SK-N-SH treated with all-trans-retinoic acid at 6 μM for 48 hours (cell line): ENCODE measurements around the gene POLR3C.
A peak's percentile ranks its signal among the peaks of the same experiment; 100 is the strongest.

Experiments used
- ATAC-seq: fragments of 200-7000 bp; cut with Tn5 transposase; 3 replicates; pipeline ENCODE4 v1.9.1; 2020; ENCODE audit warnings: mild to moderate bottlenecking, moderate library complexity
- ARNTL ChIP-seq: fragments of 450-650 bp; formaldehyde crosslinking; IDR thresholded peaks from 2 replicates; pipeline ENCODE4 v1.5.0; 2020; ENCODE audit warnings: low read depth, mild to moderate bottlenecking, moderate library complexity, borderline replicate concordance
- BACH2 ChIP-seq: fragments of 250-450 bp; sonication (Bioruptor Pico); IDR thresholded peaks from 2 replicates; pipeline ENCODE4 v1.9.0; 2021; ENCODE audit warnings: mild to moderate bottlenecking, borderline replicate concordance
- CSDC2 ChIP-seq: fragments of 250-450 bp; sonication (Bioruptor Pico); IDR thresholded peaks from 2 replicates; pipeline ENCODE4 v1.5.0; 2020; ENCODE audit warnings: mild to moderate bottlenecking, moderate library complexity
- ESRRG ChIP-seq: fragments of 250-450 bp; sonication (Bioruptor Pico); IDR thresholded peaks from 2 replicates; pipeline ENCODE4 v1.6.1; 2021; ENCODE audit warnings: mild to moderate bottlenecking
- GLIS3 ChIP-seq: fragments of 250-450 bp; sonication (Bioruptor Pico); IDR thresholded peaks from 2 replicates; pipeline ENCODE4 v1.5.0; 2020; ENCODE audit warnings: mild to moderate bottlenecking, moderate library complexity
- ISL1 ChIP-seq: fragments of 250-450 bp; sonication (Bioruptor Pico); IDR thresholded peaks from 2 replicates; pipeline ENCODE4 v2.1.2; 2022; ENCODE audit warnings: mild to moderate bottlenecking, moderate library complexity
- OSR1 ChIP-seq: fragments of 250-450 bp; sonication (Bioruptor Pico); IDR thresholded peaks from 2 replicates; pipeline ENCODE4 v1.8.0; 2022; ENCODE audit warnings: moderate library complexity, mild to moderate bottlenecking, inconsistent platforms
- PPARA ChIP-seq: fragments of 250-450 bp; sonication (Bioruptor Pico); IDR thresholded peaks from 2 replicates; pipeline ENCODE4 v1.5.0; 2020; ENCODE audit warnings: mild to moderate bottlenecking, borderline replicate concordance
- RARB ChIP-seq: fragments of 250-450 bp; sonication (Bioruptor Pico); IDR thresholded peaks from 2 replicates; pipeline ENCODE4 v1.8.0; 2021; ENCODE audit warnings: mild to moderate bottlenecking, moderate library complexity
- TCF4 ChIP-seq: fragments of 250-450 bp; sonication (Bioruptor Pico); IDR thresholded peaks from 2 replicates; pipeline ENCODE4 v1.8.0; 2021; ENCODE audit warnings: mild to moderate bottlenecking, moderate library complexity, borderline replicate concordance
- TOX ChIP-seq: fragments of 250-450 bp; sonication (Bioruptor Pico); IDR thresholded peaks from 2 replicates; pipeline ENCODE4 v1.8.0; 2021; ENCODE audit warnings: mild to moderate bottlenecking, moderate library complexity, borderline replicate concordance
- ZC3H10 ChIP-seq: fragments of 250-450 bp; sonication (Bioruptor Pico); IDR thresholded peaks from 2 replicates; pipeline ENCODE4 v1.5.1; 2021; ENCODE audit warnings: mild to moderate bottlenecking, moderate library complexity
- ZFP3 ChIP-seq: fragments of 250-450 bp; sonication (Bioruptor Pico); IDR thresholded peaks from 2 replicates; pipeline ENCODE4 v1.5.0; 2020; ENCODE audit warnings: mild to moderate bottlenecking, moderate library complexity
- ZFP30 ChIP-seq: fragments of 450-650 bp; formaldehyde crosslinking; IDR thresholded peaks from 2 replicates; pipeline ENCODE4 v1.5.0; 2022; ENCODE audit warnings: mild to moderate bottlenecking, moderate library complexity
- ZNF70 ChIP-seq: fragments of 450-650 bp; formaldehyde crosslinking; IDR thresholded peaks from 2 replicates; pipeline ENCODE4 v1.5.0; 2020; ENCODE audit warnings: mild to moderate bottlenecking, moderate library complexity
- ZNF8 ChIP-seq: fragments of 450-650 bp; formaldehyde crosslinking; IDR thresholded peaks from 2 replicates; pipeline ENCODE4 v1.5.0; 2020; ENCODE audit warnings: mild to moderate bottlenecking, moderate library complexity
- TF ChIP-seq, protein P1 (sequence below): fragments of 250-450 bp; sonication (Bioruptor Pico); IDR thresholded peaks from 2 replicates; pipeline ENCODE4 v1.5.1; 2020; ENCODE audit warnings: low read depth, mild to moderate bottlenecking, moderate library complexity
- TF ChIP-seq, protein P2 (sequence below): fragments of 250-450 bp; sonication (Bioruptor Pico); IDR thresholded peaks from 2 replicates; pipeline ENCODE4 v1.8.0; 2020; ENCODE audit warnings: mild to moderate bottlenecking, moderate library complexity, borderline replicate concordance
- TF ChIP-seq, protein P3 (sequence below): fragments of 250-450 bp; sonication (Bioruptor Pico); IDR thresholded peaks from 2 replicates; pipeline ENCODE4 v1.8.0; 2021; ENCODE audit warnings: low read depth, mild to moderate bottlenecking, moderate library complexity, borderline replicate concordance
- TF ChIP-seq, protein P4 (sequence below): fragments of 250-450 bp; sonication (Bioruptor Pico); IDR thresholded peaks from 2 replicates; pipeline ENCODE4 v1.5.1; 2021; ENCODE audit warnings: mild to moderate bottlenecking, moderate library complexity
- TF ChIP-seq, protein P5 (sequence below): fragments of 250-450 bp; sonication (Bioruptor Pico); IDR thresholded peaks from 2 replicates; pipeline ENCODE4 v1.5.0; 2020; ENCODE audit warnings: mild to moderate bottlenecking, moderate library complexity

POLR3C gene

DNA sequence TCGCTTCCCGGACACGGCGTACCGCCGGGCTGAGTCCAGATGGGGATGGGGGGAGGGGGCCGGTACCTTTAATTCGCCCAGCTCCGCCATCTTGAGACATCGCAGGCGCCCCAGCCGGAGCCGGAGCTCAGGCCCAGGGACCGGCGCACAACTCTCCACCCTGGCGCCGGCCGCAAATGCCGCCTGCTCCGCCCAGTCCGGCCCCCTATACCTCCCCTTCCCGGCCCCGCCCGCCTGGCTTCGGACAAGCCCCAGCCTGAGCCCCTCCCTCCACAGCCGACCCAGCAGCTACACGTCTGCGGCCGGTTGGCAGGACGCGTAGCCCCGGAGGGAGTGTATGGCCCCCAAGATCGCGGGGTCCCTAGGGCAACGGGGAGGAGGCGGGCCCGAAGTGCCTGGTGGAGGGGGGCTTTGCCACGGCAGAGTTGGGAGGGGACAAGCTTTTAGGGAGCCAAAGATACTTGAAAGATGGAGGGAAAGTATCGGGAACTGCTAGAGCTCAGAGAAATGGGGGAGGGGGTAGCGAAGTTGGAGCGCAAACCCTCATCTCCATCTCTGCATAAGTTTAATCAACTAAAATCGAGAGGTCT, 35.0 kb downstream of the POLR3C start, which contains the start of gene PIAS3:
Gene PIAS3, minus strand, starts transcription at position 181 of the 590 bp plus-strand sequence. Its CDS starts 91 bp downstream, at position 90.
- TF ChIP-seq CSDC2 (CRISPR knock-in tag) (no peak), TCF4 (CRISPR knock-in tag) (no peak; the same call in 1 of the 2 replicates), ESRRG (CRISPR knock-in tag) (no peak), ZNF70 (no peak), ZFP30 (no peak), GLIS3 (CRISPR knock-in tag) (no peak), OSR1 (CRISPR knock-in tag) (no peak), ZNF8 (CRISPR knock-in tag) (peak; percentile 86), RARB (CRISPR knock-in tag) (no peak), BACH2 (CRISPR knock-in tag) (no peak), ISL1 (CRISPR knock-in tag) (no peak)
- TF ChIP-seq, protein P1, sequence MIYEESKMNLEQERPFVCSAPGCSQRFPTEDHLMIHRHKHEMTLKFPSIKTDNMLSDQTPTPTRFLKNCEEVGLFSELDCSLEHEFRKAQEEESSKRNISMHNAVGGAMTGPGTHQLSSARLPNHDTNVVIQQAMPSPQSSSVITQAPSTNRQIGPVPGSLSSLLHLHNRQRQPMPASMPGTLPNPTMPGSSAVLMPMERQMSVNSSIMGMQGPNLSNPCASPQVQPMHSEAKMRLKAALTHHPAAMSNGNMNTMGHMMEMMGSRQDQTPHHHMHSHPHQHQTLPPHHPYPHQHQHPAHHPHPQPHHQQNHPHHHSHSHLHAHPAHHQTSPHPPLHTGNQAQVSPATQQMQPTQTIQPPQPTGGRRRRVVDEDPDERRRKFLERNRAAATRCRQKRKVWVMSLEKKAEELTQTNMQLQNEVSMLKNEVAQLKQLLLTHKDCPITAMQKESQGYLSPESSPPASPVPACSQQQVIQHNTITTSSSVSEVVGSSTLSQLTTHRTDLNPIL (CRISPR knock-in tag) = no peak
- TF ChIP-seq, protein P2, sequence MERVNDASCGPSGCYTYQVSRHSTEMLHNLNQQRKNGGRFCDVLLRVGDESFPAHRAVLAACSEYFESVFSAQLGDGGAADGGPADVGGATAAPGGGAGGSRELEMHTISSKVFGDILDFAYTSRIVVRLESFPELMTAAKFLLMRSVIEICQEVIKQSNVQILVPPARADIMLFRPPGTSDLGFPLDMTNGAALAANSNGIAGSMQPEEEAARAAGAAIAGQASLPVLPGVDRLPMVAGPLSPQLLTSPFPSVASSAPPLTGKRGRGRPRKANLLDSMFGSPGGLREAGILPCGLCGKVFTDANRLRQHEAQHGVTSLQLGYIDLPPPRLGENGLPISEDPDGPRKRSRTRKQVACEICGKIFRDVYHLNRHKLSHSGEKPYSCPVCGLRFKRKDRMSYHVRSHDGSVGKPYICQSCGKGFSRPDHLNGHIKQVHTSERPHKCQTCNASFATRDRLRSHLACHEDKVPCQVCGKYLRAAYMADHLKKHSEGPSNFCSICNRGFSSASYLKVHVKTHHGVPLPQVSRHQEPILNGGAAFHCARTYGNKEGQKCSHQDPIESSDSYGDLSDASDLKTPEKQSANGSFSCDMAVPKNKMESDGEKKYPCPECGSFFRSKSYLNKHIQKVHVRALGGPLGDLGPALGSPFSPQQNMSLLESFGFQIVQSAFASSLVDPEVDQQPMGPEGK (CRISPR knock-in tag) = peak; percentile 86; the same call in 1 of the 2 replicates
- ATAC-seq = peak; percentile 96

DNA sequence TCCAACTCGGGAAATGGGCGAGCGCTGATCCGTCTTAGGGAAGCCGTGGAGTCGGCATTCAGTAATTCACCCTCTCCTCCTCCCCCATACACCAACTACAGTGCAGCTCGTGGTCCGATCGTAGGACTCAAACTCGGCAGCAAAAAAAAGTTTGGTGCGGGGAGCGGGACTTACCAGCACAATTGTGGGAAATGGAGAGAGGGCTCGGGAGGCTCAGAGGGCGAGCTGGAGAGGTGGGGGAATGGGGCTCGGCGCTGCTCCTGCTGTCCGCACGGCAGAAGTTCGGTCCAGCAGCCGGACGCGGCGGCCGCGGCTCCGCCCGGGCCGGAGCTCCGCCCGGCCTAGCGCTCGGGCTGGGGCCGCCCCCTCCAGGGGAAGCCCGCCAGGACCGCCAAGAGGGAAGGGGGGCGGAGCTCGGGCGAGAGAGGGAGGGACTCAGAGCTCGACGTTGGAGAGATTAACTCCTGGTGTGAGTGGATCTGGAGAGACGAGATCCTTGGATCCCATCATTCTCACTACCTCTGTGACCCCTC, 35.6 kb downstream of the POLR3C start:
- peak; percentile 85 for ATAC-seq
- TF ChIP-seq ESRRG (CRISPR knock-in tag) (no peak), ARNTL (CRISPR knock-in tag) (no peak), ZFP3 (no peak), TCF4 (CRISPR knock-in tag) (no peak), ZNF70 (no peak), ISL1 (CRISPR knock-in tag) (no peak), CSDC2 (CRISPR knock-in tag) (no peak), ZFP30 (no peak), BACH2 (CRISPR knock-in tag) (no peak), PPARA (CRISPR knock-in tag) (no peak), ZNF8 (CRISPR knock-in tag) (no peak), TOX (CRISPR knock-in tag) (no peak)
- TF ChIP-seq, protein P3, sequence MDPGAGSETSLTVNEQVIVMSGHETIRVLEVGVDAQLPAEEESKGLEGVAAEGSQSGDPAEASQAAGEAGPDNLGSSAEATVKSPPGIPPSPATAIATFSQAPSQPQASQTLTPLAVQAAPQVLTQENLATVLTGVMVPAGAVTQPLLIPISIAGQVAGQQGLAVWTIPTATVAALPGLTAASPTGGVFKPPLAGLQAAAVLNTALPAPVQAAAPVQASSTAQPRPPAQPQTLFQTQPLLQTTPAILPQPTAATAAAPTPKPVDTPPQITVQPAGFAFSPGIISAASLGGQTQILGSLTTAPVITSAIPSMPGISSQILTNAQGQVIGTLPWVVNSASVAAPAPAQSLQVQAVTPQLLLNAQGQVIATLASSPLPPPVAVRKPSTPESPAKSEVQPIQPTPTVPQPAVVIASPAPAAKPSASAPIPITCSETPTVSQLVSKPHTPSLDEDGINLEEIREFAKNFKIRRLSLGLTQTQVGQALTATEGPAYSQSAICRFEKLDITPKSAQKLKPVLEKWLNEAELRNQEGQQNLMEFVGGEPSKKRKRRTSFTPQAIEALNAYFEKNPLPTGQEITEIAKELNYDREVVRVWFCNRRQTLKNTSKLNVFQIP (CRISPR knock-in tag) = no peak
- TF ChIP-seq, protein P4, sequence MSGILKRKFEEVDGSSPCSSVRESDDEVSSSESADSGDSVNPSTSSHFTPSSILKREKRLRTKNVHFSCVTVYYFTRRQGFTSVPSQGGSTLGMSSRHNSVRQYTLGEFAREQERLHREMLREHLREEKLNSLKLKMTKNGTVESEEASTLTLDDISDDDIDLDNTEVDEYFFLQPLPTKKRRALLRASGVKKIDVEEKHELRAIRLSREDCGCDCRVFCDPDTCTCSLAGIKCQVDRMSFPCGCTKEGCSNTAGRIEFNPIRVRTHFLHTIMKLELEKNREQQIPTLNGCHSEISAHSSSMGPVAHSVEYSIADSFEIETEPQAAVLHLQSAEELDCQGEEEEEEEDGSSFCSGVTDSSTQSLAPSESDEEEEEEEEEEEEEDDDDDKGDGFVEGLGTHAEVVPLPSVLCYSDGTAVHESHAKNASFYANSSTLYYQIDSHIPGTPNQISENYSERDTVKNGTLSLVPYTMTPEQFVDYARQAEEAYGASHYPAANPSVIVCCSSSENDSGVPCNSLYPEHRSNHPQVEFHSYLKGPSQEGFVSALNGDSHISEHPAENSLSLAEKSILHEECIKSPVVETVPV (CRISPR knock-in tag) = no peak
- TF ChIP-seq, protein P1 (CRISPR knock-in tag) = no peak

DNA sequence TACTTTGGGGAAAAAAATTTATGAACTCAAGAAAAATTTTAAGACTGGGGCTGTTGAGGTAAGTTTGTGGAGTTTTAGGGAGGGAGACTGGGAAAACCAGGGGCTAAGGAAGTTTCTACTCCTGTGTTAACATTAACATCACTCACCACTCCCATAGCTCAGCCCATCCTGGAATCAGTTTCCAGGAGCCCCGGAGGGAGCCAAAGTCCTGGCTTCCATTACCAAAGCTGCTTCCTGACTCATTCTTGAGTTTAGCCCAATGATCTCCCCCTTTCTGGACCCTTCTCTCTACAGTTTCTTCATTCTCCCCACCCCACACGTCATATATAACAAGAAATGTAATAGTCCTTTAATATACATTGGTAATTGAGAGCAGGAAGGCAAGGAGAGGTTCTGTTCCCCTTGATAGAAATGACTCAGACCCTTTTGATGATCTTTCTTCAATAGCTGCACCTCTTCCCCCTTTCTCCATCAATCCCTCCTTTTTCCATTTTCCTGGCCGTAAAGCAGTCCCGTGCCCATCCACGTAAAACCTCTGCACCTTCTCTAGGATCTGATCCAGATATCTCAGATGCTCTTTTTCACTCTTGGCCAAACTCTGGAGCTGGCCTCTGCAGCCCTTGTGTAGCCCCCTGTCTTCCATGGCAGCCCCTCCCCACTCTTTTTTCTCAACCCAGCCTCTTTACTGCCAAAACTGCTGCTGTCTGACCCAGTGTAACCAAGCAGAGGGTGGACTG, 39.5 kb downstream of the POLR3C start:
- ATAC-seq = no peak
- TF ChIP-seq, protein P5, sequence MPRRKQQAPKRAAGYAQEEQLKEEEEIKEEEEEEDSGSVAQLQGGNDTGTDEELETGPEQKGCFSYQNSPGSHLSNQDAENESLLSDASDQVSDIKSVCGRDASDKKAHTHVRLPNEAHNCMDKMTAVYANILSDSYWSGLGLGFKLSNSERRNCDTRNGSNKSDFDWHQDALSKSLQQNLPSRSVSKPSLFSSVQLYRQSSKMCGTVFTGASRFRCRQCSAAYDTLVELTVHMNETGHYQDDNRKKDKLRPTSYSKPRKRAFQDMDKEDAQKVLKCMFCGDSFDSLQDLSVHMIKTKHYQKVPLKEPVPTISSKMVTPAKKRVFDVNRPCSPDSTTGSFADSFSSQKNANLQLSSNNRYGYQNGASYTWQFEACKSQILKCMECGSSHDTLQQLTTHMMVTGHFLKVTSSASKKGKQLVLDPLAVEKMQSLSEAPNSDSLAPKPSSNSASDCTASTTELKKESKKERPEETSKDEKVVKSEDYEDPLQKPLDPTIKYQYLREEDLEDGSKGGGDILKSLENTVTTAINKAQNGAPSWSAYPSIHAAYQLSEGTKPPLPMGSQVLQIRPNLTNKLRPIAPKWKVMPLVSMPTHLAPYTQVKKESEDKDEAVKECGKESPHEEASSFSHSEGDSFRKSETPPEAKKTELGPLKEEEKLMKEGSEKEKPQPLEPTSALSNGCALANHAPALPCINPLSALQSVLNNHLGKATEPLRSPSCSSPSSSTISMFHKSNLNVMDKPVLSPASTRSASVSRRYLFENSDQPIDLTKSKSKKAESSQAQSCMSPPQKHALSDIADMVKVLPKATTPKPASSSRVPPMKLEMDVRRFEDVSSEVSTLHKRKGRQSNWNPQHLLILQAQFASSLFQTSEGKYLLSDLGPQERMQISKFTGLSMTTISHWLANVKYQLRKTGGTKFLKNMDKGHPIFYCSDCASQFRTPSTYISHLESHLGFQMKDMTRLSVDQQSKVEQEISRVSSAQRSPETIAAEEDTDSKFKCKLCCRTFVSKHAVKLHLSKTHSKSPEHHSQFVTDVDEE (CRISPR knock-in tag) = no peak
- TF ChIP-seq ARNTL (CRISPR knock-in tag) (no peak), ZFP3 (no peak), TCF4 (CRISPR knock-in tag) (no peak), ZC3H10 (no peak)
- TF ChIP-seq, protein P3 (CRISPR knock-in tag) = no peak
